Activated T-helper 9 cell treated with anti-CD3 and anti-CD28 coated beads, Interleukin-2, amount 50 U/mL, for 16 hours (primary cell): ENCODE measurements around the gene C3.
"Not testable (repeated sequence)": the region's sequence is repeated elsewhere in the genome, so short reads cannot be mapped to it uniquely, and the experiment has no call there.

ENCODE experiments used
- DNase-seq: peaks from one replicate; pipeline ENCODE4 v3.0.0-alpha.2; 2020; ENCODE audit warnings: low read depth

Gene C3

DNA sequence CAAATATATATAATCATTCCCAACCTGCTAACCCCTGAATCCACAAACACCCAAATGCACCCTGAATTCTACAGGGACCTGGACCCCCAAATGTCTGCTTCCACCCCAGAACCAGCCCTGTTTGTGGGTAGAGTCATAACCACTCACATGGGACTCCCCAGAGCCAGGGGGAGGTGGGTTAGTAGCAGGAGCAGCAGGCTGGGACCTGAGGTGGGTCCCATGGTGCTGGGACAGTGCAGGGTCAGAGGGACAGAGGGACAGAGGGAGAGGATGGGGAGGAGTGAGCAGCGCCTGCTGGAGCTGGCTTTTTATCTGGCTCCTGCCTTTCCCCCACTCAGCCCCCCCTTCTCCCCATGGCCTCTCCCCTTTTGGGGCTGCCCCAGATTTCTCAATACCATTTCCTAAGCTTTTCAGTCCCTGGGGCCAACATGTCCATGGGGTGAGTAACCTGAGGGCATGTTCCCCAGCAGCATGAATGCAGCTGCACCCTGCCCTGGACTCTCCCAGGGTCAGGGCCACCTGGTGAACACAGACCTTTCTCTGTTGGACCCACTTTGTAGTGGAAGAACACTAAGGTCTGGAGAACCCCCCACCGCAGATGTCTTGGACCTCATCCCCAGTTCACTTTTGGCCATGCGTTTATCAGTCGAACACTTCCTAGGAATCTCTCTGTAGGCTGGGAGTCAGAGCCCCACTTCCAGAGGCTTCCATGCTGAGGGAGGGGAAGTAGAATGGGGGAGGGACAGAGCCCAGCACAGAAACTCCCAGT is at the start of gene C3:
Gene C3, minus strand, starts transcription at position 282 of the 769 bp plus-strand sequence. Its CDS starts 61 bp downstream, at position 221.
- no peak for DNase-seq

GRCh38 chr19:6769006-6769619 is 48.7 kb upstream of the C3 start:
- DNase-seq, result no peak

GRCh38 chr19:6768236-6768785 is 47.9 kb upstream of the C3 start:
- no peak for DNase-seq

GRCh38 chr19:6767357-6768235 is 47.1 kb upstream of the C3 start, which contains the start of gene SH2D3A:
SH2D3A (minus strand) TSS chr19:6767435; CDS start chr19:6763748, 3,687 bp downstream.
- DNase-seq, result peak; percentile 90

DNA sequence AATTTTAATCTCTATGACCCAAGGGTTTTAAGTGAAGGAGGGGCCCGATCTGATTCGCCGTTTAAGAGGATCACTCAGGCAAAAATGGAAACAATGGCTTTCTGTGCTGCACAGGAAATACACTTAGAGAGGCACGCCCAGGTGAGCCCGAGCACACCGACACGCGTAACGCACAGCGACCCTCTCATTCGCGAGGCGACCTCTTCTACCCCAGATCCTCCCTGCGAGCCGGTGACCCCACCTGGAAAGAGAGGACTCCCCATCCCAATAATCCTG is 46.6 kb upstream of the C3 start:
- peak; percentile 25 for DNase-seq

- no peak for DNase-seq
Measured at GRCh38 chr19:6766357-6767080, 46.1 kb upstream of the C3 start.

- no peak for DNase-seq
Measured at GRCh38 chr19:6765738-6766356, 45.4 kb upstream of the C3 start.

- DNase-seq, result not testable (repeated sequence)
Measured at GRCh38 chr19:6762253-6762797, 41.9 kb upstream of the C3 start.

- DNase-seq, result no peak
Measured at GRCh38 chr19:6761053-6761676, 40.7 kb upstream of the C3 start.

DNA sequence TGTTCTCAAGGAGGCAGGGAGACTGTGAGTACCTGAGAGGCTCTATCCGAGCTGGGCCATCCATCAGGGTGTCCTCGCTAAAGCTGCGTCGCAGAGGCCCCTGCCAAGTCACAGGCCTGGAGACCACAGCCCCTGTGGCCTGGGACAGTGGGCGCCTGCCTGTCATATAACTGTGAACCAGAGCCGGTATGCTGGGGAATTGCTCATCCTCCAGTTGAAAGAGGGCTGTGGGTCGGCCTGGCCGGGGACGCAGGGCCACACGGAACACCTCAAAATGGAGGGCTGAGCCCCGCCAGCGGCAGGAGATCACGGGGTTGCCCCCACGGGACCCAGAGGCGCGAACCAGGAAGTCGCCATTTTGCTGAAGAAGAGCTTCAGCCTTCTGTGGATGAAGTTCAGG is 40.2 kb upstream of the C3 start:
- DNase-seq, result no peak

DNA sequence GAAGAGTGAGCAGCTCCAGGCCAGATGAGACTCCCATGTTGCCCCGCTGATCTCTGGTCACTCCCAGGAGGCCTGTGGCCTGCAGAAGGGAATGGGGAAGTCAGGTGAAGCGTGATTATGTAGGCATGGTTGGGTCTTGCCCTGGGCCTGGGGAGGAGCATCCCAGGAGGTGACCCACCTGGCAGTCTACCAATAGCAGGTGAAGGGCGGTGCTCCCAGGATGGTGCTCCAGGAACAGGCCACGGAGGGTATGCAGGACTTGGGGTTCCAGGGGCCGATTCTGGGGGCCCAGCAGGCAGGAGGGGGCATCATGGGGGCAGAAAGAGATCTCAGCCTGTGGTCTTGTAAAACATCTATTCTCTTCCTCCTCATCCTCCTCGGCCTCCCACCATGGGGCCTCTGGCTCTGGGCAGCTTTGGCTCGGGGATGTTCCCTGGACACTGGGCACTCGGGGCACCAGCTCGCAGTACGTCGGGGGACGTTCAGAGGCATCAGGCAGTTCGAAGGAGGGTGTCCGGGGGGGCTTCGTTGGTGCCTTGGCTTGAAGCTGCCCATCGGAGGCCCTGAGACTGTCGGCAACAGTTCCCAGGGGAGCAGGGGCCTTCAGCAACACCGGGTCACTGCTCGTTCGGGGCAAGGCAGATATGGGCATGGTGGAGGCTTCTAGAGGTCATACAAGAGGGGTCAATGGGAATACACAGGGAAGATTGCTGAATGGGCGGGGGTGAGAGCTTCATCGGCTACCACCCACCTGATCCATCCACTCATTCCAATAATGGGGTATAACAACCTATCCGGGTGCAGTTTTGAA is 34.4 kb upstream of the C3 start:
- DNase-seq, result no peak

- DNase-seq, result no peak
Measured at GRCh38 chr19:6754136-6754535, 33.7 kb upstream of the C3 start.

DNA sequence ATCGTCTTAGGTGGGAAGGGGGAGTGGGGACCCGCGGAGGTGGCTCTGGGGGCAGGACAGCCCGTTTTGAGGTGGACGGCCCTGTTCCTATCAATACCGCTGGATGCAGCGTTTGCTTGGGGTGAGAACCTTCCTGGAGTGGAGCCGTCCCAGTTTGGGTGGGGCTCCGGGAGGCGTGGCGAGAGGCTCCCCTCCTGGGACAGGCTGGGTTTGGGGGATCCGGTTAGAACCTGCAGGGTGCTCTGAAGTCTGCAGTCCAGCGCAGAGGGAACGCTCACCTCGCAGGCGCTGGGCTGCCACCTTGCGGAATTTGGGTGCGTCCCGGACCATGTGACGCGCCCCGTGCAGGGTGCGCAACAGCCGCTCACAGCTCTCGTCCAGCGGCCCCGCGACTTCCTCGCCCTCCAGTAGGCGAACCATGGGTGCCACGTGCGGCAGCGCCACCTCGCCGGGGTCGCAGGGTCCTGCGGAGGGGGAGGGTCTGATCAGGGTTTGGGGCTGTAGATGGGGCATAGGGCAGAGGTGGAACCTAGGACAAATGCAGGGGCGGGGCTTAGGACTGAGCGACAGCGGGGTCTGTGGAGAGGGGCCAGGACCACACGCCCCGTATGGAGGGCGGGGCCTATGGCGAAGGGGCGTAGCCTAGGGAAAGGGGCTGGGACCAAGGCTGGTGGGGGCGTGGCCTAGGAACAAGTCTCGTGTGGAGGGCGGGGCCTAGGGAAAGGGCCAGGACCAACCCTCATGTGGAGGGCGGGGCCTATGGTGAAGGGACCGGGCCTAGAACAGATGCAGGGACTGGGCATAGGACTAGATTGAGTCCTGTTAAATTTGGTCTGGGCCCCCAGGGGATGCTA is 33.0 kb upstream of the C3 start:
- DNase-seq, result peak; percentile 64

DNA sequence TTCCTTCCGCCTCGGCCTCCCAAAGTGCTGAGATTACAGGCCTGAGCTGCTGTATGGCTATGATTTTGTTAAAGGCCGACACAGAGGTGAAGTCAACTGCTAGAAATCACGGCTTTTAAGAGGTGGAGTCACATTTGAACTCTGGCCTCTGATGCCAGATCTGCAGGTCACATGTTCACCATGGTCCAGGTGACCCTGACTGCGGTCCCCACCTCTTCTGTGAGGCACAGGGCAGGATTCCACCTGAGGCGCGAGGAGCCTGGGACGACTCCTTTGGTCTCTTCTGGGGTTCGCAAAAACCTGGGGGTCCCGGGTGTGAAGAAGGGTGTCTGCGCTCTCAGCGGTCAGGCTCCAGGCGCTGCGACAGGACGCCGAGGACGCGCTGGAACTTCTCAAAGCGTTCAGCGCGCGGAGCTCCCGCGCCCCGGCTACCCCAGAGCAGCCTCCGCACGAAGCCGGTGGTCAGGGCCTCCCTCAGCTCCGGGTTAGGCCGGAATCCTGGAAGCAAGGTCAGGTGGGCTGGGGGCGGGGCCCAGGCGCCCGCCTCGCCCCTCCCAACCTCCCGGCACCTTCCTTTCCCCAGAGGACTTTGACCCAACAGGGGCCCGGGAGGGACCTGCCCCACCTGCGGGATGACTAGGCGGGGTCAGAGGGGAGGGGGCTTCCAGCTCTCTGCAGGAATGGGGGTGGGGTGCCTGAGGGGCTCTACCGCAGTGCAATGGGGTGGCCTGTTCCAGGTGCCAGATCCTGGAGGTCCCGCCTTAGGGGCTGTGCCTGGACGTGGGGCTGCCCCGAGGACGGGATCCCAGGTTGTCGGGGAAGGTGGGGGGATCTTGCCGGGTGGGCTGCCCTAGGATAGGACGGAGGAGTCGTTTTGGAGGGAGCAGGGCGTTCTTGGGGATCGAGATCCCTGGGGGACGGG is 32.1 kb upstream of the C3 start:
- no peak for DNase-seq

DNA sequence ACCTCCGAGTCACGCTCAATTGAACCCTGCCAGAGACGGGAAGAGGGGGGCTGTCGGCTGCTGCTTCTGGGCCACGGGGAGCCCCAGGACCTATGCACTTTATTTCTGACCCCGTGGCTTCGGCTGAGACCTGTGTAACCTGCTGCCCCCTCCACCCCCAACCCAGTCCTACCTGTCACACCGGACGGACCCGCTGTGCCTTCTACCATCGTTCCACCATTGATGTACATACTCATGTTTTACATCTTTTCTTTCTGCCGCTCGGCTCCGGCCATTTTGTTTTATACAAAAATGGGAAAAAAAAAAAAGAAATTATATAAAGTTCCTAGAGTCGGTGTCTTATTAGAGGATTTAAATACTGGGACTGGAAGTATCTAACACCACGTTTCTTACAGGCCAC is 30.7 kb upstream of the C3 start:
- no peak for DNase-seq

DNA sequence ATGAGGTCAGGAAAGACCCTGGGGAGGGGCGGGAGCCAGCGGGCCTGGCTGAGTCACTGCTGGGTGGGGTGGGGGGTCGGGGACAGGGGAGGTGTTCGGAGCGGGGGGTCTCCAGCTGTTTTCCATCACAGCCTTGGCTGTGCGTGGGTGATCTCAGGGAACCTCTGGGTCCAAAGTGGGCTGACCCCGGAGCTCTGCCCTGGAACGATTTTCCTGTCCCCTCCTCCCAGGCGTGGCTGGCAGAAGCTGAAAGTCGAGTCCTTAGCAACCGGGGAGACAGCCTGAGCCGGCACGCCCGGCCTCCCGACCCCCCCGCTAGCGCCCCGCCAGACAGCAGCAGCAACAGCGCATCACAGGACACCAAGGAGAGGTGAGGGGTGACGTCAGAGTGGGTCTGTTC is 29.6 kb upstream of the C3 start:
- DNase-seq, result no peak

DNA sequence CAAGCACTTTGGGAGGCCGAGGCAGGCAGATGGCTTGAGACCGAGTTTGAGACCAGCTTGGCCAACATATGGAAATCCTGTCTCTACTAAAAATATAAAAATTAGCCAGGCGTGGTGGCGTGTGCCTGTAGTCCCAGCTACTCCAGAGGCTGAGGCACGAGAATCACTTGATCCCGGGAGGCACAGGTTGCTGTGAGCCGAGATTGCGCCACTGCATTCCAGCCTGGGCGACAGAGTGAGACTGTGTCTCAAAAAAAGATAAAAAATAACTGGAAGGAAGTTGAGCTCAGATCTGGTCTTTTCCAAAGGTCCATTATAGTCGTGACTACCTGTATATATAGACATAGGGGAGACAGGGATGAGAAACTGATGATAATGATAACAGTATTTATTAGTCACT is 28.1 kb upstream of the C3 start:
- not testable (repeated sequence) for DNase-seq

- no peak for DNase-seq
Measured at GRCh38 chr19:6745965-6746364, 25.5 kb upstream of the C3 start.
